ENCODE data around the gene PRDM2. TPM values are rescaled to one million over a fixed set of nuclear protein-coding genes. Genes with fewer than 3 reads are reported as not detected.
"Not testable (repeated sequence)": the region's sequence is repeated elsewhere in the genome, so short reads cannot be mapped to it uniquely, and the experiment has no call there.

The PRDM2 gene
- total RNA-seq, 1 donor from 2014 or later, result 13.9 TPM

- TF ChIP-seq CTCF (IDR thresholded peaks at IDR 0.05; ENCODE audit: insufficient read depth, low read length, poor library complexity, severe bottlenecking), result no peak
- H3K4me3 ChIP-seq (ENCODE audit: low read depth, low read length), result no peak overlapping the region
- no peaks in the 10 kb centered on the region for H3K36me3 ChIP-seq (ENCODE audit: control insufficient read depth, insufficient read depth, low read length)
- no peaks in the 10 kb centered on the region for H3K27me3 ChIP-seq (ENCODE audit: control insufficient read depth, insufficient read depth, low read length)
- no peak for DNase-seq (ENCODE audit: low read depth)
Measured at GRCh38 chr1:13707164-13707563, 7.2 kb downstream of the PRDM2 start.

GRCh38 chr1:13708380-13708982 is 8.5 kb downstream of the PRDM2 start:
- TF ChIP-seq CTCF (IDR thresholded peaks at IDR 0.05; ENCODE audit: insufficient read depth, low read length, poor library complexity, severe bottlenecking), result no peak

GRCh38 chr1:13710086-13710485 is 10.1 kb downstream of the PRDM2 start:
- Histone ChIP-seq H3K36me3 (ENCODE audit: control insufficient read depth, insufficient read depth, low read length) (no peaks in the 10 kb centered on the region), H3K4me3 (ENCODE audit: low read depth, low read length) (no peak overlapping the region), H3K27me3 (ENCODE audit: control insufficient read depth, insufficient read depth, low read length) (no peaks in the 10 kb centered on the region)
- no peak for TF ChIP-seq CTCF (IDR thresholded peaks at IDR 0.05; ENCODE audit: insufficient read depth, low read length, poor library complexity, severe bottlenecking)
- no peak for DNase-seq (ENCODE audit: low read depth)

More at GRCh38 chr1:13708380-13708982, 8.5 kb downstream of the PRDM2 start:
- Histone ChIP-seq H3K4me3 (ENCODE audit: low read depth, low read length) (no peak overlapping the region), H3K36me3 (ENCODE audit: control insufficient read depth, insufficient read depth, low read length) (no peaks in the 10 kb centered on the region), H3K27me3 (ENCODE audit: control insufficient read depth, insufficient read depth, low read length) (no peaks in the 10 kb centered on the region)
- no peak for DNase-seq (ENCODE audit: low read depth)

DNA sequence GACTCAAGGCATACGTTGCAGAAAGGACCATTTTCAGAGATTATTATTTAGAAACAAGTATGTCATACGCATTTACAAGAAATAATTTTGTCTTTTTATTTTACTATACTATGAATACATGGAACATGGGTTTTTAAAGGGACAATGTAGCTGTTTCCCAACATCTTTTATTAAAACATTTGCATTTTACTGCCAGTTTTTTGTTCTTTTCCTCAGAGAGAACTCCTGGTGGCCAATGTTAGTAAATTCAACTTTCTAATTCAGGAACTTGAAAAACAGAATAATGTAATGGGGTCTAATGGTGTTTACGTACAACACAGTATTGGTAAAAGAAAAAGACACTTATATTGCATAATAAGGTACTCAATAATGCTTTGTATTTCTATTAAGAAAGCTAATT is 14.9 kb downstream of the PRDM2 start:
- no peaks in the 10 kb centered on the region for H3K27me3 ChIP-seq (ENCODE audit: control insufficient read depth, insufficient read depth, low read length)
- peak; percentile 17 for TF ChIP-seq CTCF (IDR thresholded peaks at IDR 0.05; ENCODE audit: insufficient read depth, low read length, poor library complexity, severe bottlenecking)
- no peak for DNase-seq (ENCODE audit: low read depth)
- H3K4me3 ChIP-seq (ENCODE audit: low read depth, low read length), result no peak overlapping the region
- no peaks in the 10 kb centered on the region for H3K36me3 ChIP-seq (ENCODE audit: control insufficient read depth, insufficient read depth, low read length)

GRCh38 chr1:13715616-13716287 is 15.8 kb downstream of the PRDM2 start:
- not testable (repeated sequence) for H3K36me3 ChIP-seq (ENCODE audit: control insufficient read depth, insufficient read depth, low read length); H3K4me3 ChIP-seq (ENCODE audit: low read depth, low read length); H3K27me3 ChIP-seq (ENCODE audit: control insufficient read depth, insufficient read depth, low read length); DNase-seq (ENCODE audit: low read depth)

GRCh38 chr1:13722808-13723360 is 22.9 kb downstream of the PRDM2 start:
- Histone ChIP-seq H3K27me3 (ENCODE audit: control insufficient read depth, insufficient read depth, low read length) (no peaks in the 10 kb centered on the region), H3K4me3 (ENCODE audit: low read depth, low read length) (no peak overlapping the region), H3K36me3 (ENCODE audit: control insufficient read depth, insufficient read depth, low read length) (no peaks in the 10 kb centered on the region)
- no peak for DNase-seq (ENCODE audit: low read depth)
- no peak for TF ChIP-seq CTCF (IDR thresholded peaks at IDR 0.05; ENCODE audit: insufficient read depth, low read length, poor library complexity, severe bottlenecking)
